Small intestine (tissue), 16 donors: ENCODE data around the gene C10orf62. TPM values are rescaled to one million over a fixed set of nuclear protein-coding genes. Genes with fewer than 3 reads are reported as not detected.

Experiments
- DNase-seq, 2 donors: peaks; one replicate each; pipeline versions ENCODE4 v3.0.0 to v3.0.0-alpha.2; 2013
- FAIRE-seq: peaks from 2 replicates; lab custom pipeline; 2012; peaks lifted over from hg19 to GRCh38; lab: Jason Lieb, UNC
- H3K27ac ChIP-seq, 3 donors: one replicate each; pipeline ENCODE4 v1.5.1; 2013; ENCODE audit warnings: low read length in 2 of 3, mild to moderate bottlenecking in 2 of 3, control low read depth in 1 of 3, inconsistent platforms in 1 of 3, low read depth in 1 of 3, moderate library complexity in 1 of 3
- H3K27me3 ChIP-seq, 3 donors: one replicate each; pipeline ENCODE4 v1.6.1; 2013; ENCODE audit warnings: low read length in 3 of 3, inconsistent platforms in 1 of 3; ENCODE audit not compliant: control insufficient read depth in 3 of 3, insufficient read depth in 3 of 3
- H3K36me3 ChIP-seq, 3 donors: one replicate each; pipeline ENCODE4 v1.6.1; 2013; ENCODE audit warnings: low read length in 3 of 3, inconsistent platforms in 1 of 3, low read depth in 1 of 3, mild to moderate bottlenecking in 1 of 3, moderate library complexity in 1 of 3; ENCODE audit not compliant: control insufficient read depth in 3 of 3, insufficient read depth in 2 of 3
- H3K4me1 ChIP-seq, 3 donors: one replicate each; pipeline ENCODE4 v1.6.1; 2013; ENCODE audit warnings: low read length in 2 of 3, inconsistent platforms in 1 of 3, low read depth in 1 of 3, mild to moderate bottlenecking in 1 of 3, moderate library complexity in 1 of 3; ENCODE audit not compliant: control insufficient read depth in 3 of 3, insufficient read depth in 2 of 3
- H3K4me3 ChIP-seq, 3 donors: one replicate each; pipeline ENCODE4 v1.5.1; 2013; ENCODE audit warnings: low read length in 3 of 3, control low read depth in 1 of 3, inconsistent platforms in 1 of 3, low read depth in 1 of 3, mild to moderate bottlenecking in 1 of 3, moderate library complexity in 1 of 3
- H3K9me3 ChIP-seq, 2 donors: one replicate each; pipeline ENCODE4 v1.6.1; 2013; ENCODE audit warnings: low read depth in 1 of 2, low read length in 1 of 2; ENCODE audit not compliant: control insufficient read depth in 2 of 2, insufficient read depth in 1 of 2
- WGBS, 3 donors: extraction: QIAGEN DNeasy Blood & Tissue Kit; methylation state at CpG; one replicate each; pipeline ENCODE4 v1.1.7; 2013; 5-methylcytosine and 5-hydroxymethylcytosine counted together
- long read RNA-seq, 10 donors: transcript quantifications; one replicate each; lab custom pipeline, GENCODE V29; 2026
- polyA plus RNA-seq, 4 donors: library from polyadenylated mRNA; stranded (reverse) in 3 of 4; unstranded in 1 of 4; fragments of 200-250 nt in 3 of 4; fragments of 120-200 nt in 1 of 4; gene quantifications; one replicate each; pipeline versions ENCODE4 v1.2.1 to v1.2.3, GENCODE V29; 2013
- donor health status: healthy with polysubstance abuse.
- donor health status: control.
- donor health status: control.
- donor health status: Bipolar disorder and iron deficiency.
- donor health status: healthy.

The C10orf62 gene
- polyA plus RNA-seq = under 1 TPM in 1 of 4 donors, not detected in 3; 0.41 TPM
- long read RNA-seq, donor 1, partial matches to known transcripts = 0 of 1 reads
- long read RNA-seq, donor 1, other reads (novel, unspliced or antisense) = 0 of 1 reads
- long read RNA-seq, donor 2 = 0 reads
- long read RNA-seq, donor 3 = 0 reads
- long read RNA-seq, donor 4 = 0 reads
- long read RNA-seq, donor 5 = 0 reads
- long read RNA-seq, donor 6 = 0 reads
- long read RNA-seq, donor 7 = 0 reads
- long read RNA-seq, donor 8 = 0 reads
- long read RNA-seq, donor 9, partial matches to known transcripts = 0 of 1 reads
- long read RNA-seq, donor 9, other reads (novel, unspliced or antisense) = 0 of 1 reads
- long read RNA-seq, donor 10 = 0 reads

- Histone ChIP-seq H3K9me3 (no peaks in the 10 kb centered on the region), H3K27me3 (no peaks in the 10 kb centered on the region), H3K4me1 (peaks cover 0 to 17% (median 0%) of the 10 kb centered on the region in 3 donors), H3K36me3 (peaks cover 0 to 7% (median 0%) of the 10 kb centered on the region in 3 donors), H3K4me3 (no peak within 1 kb of the TSS), H3K27ac (no peak within 1 kb of the TSS)
- WGBS, 3 donors = 71 to 96% (median 89%) methylated on average over 3 of the region's 3 CpGs
- no peak for FAIRE-seq
- no peak for DNase-seq
These were observed at the start of gene C10orf62 for GRCh38 chr10:97589479-97589878. Gene C10orf62, plus strand, starts transcription at chr10:97589721. Its CDS starts 177 bp downstream, at chr10:97589898.

GRCh38 chr10:97540669-97541500 lies 48.6 kb upstream of the C10orf62 start:
- FAIRE-seq = no peak
- no peak overlapping the region for H3K27ac ChIP-seq

GRCh38 chr10:97542169-97543024 lies 47.1 kb upstream of the C10orf62 start:
- FAIRE-seq (no peak), DNase-seq (no peak)
- Histone ChIP-seq H3K27me3 (no peaks in the 10 kb centered on the region), H3K4me1 (peaks cover 0 to 5% (median 0%) of the 10 kb centered on the region in 3 donors), H3K4me3 (no peak overlapping the region), H3K36me3 (peaks cover 0 to 1% (median 0%) of the 10 kb centered on the region in 3 donors), H3K27ac (peak overlapping the region in 1 of 3 donors; percentile 91), H3K9me3 (no peaks in the 10 kb centered on the region)
- WGBS, 3 donors = 67 to 78% (median 69%) methylated on average over 9 of the region's 9 CpGs

More at GRCh38 chr10:97540669-97541500, 48.6 kb upstream of the C10orf62 start:
- peaks cover 0 to 5% (median 0%) of the 10 kb centered on the region in 3 donors for H3K4me1 ChIP-seq
- H3K27me3 ChIP-seq = no peaks in the 10 kb centered on the region
- no peak for DNase-seq
- 90 to 94% (median 92%) methylated on average over 14 of the region's 14 CpGs for WGBS, 3 donors
- H3K36me3 ChIP-seq = peaks cover 0 to 2% (median 0%) of the 10 kb centered on the region in 3 donors
- H3K4me3 ChIP-seq = no peak overlapping the region
- H3K9me3 ChIP-seq = no peaks in the 10 kb centered on the region

GRCh38 chr10:97543025-97543546 lies 46.4 kb upstream of the C10orf62 start:
- FAIRE-seq (no peak), DNase-seq (peak in 1 of 2 donors; percentile 40)
- WGBS, 3 donors = 51 to 75% (median 53%) methylated on average over 10 of the region's 10 CpGs
- Histone ChIP-seq H3K36me3 (no peaks in the 10 kb centered on the region), H3K9me3 (no peaks in the 10 kb centered on the region), H3K27ac (peak overlapping the region in 1 of 3 donors; percentile 91), H3K4me1 (peaks cover 0 to 5% (median 0%) of the 10 kb centered on the region in 3 donors), H3K27me3 (no peaks in the 10 kb centered on the region), H3K4me3 (no peak overlapping the region)

- no peak for DNase-seq
- 84 to 88% (median 84%) methylated on average over 18 of the region's 18 CpGs for WGBS, 3 donors
- Histone ChIP-seq H3K27me3 (no peaks in the 10 kb centered on the region), H3K4me1 (peaks cover 0 to 5% (median 0%) of the 10 kb centered on the region in 3 donors), H3K36me3 (no peaks in the 10 kb centered on the region), H3K9me3 (no peaks in the 10 kb centered on the region), H3K27ac (no peak overlapping the region), H3K4me3 (no peak overlapping the region)
- no peak for FAIRE-seq
These were observed 42.9 kb upstream of the C10orf62 start for GRCh38 chr10:97546456-97547270.

GRCh38 chr10:97547271-97547600 lies 42.3 kb upstream of the C10orf62 start:
- no peak for DNase-seq
- FAIRE-seq = no peak
- no peak overlapping the region for H3K4me3 ChIP-seq
- H3K27me3 ChIP-seq = no peaks in the 10 kb centered on the region
- no peak overlapping the region for H3K27ac ChIP-seq
- H3K9me3 ChIP-seq = no peaks in the 10 kb centered on the region
- H3K4me1 ChIP-seq = peaks cover 0 to 4% (median 0%) of the 10 kb centered on the region in 3 donors
- no peaks in the 10 kb centered on the region for H3K36me3 ChIP-seq
- WGBS, 3 donors = 66 to 89% (median 89%) methylated on average over 4 of the region's 4 CpGs

GRCh38 chr10:97547962-97548361 lies 41.6 kb upstream of the C10orf62 start:
- no peak for FAIRE-seq
- H3K27me3 ChIP-seq = no peaks in the 10 kb centered on the region
- H3K9me3 ChIP-seq = no peaks in the 10 kb centered on the region
- no peak overlapping the region for H3K27ac ChIP-seq
- WGBS, 3 donors = 70 to 84% (median 74%) methylated on average over 4 of the region's 4 CpGs
- H3K4me3 ChIP-seq = no peak overlapping the region
- H3K4me1 ChIP-seq = no peaks in the 10 kb centered on the region
- no peak for DNase-seq
- H3K36me3 ChIP-seq = no peaks in the 10 kb centered on the region
